IMR-90 (cell line): ENCODE measurements around the gene MAGI3.

Experiments
- CEBPB ChIP-seq: IDR thresholded peaks from 2 replicates; pipeline ENCODE4 v1.6.1; 2012; ENCODE audit warnings: low read depth, low read length, improper control_type of control experiment
- CTCF ChIP-seq: conservative IDR thresholded peaks from 2 replicates; pipeline ENCODE4 v1.5.1; 2012; ENCODE audit warnings: mild to moderate bottlenecking, low read depth, low read length, improper control_type of control experiment
- MXI1 ChIP-seq: IDR thresholded peaks from 2 replicates; pipeline ENCODE4 v1.6.1; 2012; ENCODE audit warnings: low read depth, mild to moderate bottlenecking, low read length, moderate library complexity, borderline replicate concordance
- NFE2L2 ChIP-seq: fragments of 150-350 bp; IDR thresholded peaks from 2 replicates; pipeline ENCODE4 v1.6.1; 2016; ENCODE audit warnings: low read depth, mild to moderate bottlenecking, low read length
- POLR2A ChIP-seq: IDR thresholded peaks from 2 replicates; pipeline ENCODE4 v1.6.1; 2012; ENCODE audit warnings: mild to moderate bottlenecking, low read depth, low read length
- RCOR1 ChIP-seq: IDR thresholded peaks from 2 replicates; pipeline ENCODE4 v1.6.1; 2012; ENCODE audit warnings: mild to moderate bottlenecking, low read length, improper control_type of control experiment; ENCODE audit not compliant: insufficient replicate concordance

- TF ChIP-seq CTCF: no peak
- TF ChIP-seq NFE2L2: no peak
- no peak for TF ChIP-seq MXI1
- TF ChIP-seq CEBPB: no peak
- no peak for TF ChIP-seq POLR2A
- no peak for TF ChIP-seq RCOR1
Measured at GRCh38 chr1:113616156-113616555, 225.8 kb downstream of the MAGI3 start.
